Fibroblast of mammary gland (primary cell): ENCODE measurements around the gene ENO3.

ENCODE experiments used
- DNase-seq: peaks from one replicate; pipeline ENCODE4 v3.0.0-alpha.2; 2010; ENCODE audit warnings: low read depth
- H3K4me3 ChIP-seq: 2 replicates; pipeline ENCODE4 v1.5.1; 2011; ENCODE audit warnings: low read depth, mild to moderate bottlenecking, low read length, moderate library complexity; ENCODE audit not compliant: control insufficient read depth
- TF ChIP-seq, protein P1 (sequence below): conservative IDR thresholded peaks from 2 replicates; pipeline ENCODE4 v1.5.1; 2011; ENCODE audit warnings: low read depth, low read length, inconsistent platforms; ENCODE audit not compliant: control insufficient read depth, insufficient read depth

Gene ENO3

DNA sequence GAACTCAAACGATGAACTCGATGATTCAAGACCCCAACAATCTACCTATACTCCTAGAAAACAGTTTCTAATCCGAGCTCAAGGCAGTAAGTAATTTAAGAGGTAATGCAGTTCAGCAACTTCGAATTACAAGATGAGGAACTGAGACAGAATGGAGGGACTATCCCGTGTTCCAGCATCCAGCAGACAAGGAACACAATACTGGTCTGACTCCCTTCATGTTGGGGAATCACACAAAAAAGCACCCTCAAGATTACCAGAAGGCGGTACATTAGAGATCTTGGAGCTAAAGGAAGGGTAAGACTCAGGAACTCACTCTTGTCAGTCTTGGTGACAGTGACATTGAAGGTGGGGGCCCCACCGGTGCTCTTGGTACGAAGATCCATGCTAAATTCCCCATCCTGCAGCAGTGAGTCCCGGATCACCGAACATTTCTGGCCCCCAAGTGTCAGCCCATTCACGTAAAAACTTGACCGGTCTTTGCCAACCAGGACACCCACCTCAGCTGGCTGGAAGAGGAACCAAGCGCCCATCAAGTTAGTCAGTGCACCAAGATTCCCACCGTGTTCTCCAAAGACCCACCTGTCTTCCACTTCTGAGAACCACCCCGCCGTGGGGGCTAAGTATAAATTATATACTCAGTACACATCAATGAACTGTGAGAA lies 4.5 kb upstream of the ENO3 start:
- peak overlapping the region; percentile 90 for H3K4me3 ChIP-seq
- no peak for DNase-seq
- TF ChIP-seq, protein P1, sequence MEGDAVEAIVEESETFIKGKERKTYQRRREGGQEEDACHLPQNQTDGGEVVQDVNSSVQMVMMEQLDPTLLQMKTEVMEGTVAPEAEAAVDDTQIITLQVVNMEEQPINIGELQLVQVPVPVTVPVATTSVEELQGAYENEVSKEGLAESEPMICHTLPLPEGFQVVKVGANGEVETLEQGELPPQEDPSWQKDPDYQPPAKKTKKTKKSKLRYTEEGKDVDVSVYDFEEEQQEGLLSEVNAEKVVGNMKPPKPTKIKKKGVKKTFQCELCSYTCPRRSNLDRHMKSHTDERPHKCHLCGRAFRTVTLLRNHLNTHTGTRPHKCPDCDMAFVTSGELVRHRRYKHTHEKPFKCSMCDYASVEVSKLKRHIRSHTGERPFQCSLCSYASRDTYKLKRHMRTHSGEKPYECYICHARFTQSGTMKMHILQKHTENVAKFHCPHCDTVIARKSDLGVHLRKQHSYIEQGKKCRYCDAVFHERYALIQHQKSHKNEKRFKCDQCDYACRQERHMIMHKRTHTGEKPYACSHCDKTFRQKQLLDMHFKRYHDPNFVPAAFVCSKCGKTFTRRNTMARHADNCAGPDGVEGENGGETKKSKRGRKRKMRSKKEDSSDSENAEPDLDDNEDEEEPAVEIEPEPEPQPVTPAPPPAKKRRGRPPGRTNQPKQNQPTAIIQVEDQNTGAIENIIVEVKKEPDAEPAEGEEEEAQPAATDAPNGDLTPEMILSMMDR, result no peak

DNA sequence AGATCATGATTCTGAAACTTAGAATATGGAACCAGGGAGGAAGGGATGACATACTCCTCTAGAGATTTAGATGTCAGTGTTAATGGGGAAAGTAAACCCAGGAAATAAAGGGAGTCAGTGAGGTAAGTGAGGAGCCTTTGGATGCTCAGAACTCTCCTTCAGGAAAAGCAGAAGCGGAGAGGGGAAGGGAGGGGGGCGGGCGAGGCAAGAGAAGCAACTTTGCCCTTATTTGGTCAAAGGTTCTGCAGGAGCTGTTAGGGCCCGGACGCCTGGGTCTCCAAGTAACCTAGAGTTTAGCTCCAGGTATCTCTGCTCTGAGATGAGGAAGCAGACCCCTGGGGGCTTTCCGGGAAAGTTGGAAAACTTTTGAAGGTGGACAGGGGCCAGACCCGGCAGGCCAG lies 3.9 kb upstream of the ENO3 start:
- peak overlapping the region; percentile 90 for H3K4me3 ChIP-seq
- TF ChIP-seq, protein P1, result no peak
- DNase-seq, result no peak

DNA sequence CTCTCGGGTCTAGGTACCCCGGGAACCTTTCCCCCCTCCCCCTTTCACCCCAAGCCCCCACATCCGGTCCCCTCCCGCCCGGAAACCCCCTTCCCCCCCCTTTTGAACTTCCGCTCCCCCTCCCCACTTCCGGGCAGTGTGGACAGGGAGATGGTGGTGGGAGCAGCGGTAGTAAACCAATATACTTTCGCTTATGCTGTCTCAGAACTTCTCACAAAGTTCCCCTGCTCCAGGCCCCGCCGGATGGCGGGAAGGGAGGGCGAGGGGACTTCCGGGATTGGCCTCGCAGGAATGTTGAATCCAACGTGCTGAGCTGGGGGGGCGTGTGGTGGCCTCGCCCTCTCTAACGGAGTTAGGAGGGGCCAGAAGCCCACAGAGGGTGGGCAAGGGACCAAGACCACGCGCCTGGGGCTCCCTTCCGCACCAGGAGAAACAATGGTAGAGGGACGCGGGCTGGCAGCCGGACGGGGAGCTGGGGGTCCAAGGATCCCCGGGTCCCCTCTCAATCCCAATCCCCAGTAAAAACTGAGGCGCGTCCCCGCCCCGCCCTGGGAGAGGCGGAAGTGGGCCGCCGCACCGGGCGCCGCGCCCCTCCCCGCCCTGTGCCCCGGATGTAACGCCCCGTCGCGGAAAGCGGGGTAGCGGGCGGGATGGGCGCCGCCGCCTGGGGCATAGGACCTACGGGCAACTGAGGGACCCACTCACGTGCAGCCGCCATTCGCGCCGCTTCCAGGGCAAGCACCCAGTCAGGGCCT lies 3.3 kb upstream of the ENO3 start:
- peak; percentile 39 for DNase-seq
- peak overlapping the region; percentile 90 for H3K4me3 ChIP-seq
- TF ChIP-seq, protein P1, result no peak

DNA sequence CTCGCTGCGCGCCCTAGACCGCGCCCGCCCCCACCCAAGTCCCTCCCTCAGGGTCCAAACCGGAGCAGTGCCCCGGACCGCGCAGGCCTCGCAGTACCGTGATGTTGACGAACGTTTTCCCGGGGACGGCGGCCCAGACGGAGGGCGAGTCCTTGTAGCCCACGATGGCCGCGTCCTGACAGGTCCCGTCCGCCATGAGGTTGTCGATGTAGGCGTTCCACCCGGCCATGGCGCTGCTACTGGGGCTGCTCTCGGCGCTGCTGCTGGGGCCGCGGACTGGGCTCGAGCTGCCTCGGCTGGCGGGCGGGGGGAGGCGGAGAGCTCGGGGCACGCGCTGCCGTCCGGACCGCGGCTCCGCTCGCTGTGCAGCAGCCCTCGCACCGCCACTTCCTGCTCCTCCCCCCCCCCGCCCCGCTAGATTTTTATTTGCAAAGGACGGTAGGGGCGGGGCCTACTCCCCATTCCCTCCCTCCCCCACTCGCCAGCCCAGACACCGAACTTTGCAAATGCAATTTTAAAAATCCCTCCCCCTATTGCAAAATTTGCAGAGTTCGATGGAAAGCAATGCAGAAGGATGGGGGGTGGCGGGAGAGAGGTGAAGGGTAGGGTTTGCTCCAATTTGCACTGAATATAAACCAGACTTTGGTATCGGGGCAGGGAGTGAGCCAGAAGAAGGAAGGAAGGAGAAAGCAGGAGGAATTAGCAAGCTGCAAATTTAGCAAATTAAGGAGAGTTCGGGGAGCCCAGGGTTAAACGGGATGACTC lies 2.6 kb upstream of the ENO3 start, which contains the start of gene PFN1:
TSS of gene PFN1 (minus strand) at position 365 of the 765 bp plus-strand sequence. CDS start at position 229, 136 bp downstream.
- DNase-seq, result peak; percentile 91
- peak within 1 kb of the TSS; percentile 90 for H3K4me3 ChIP-seq
- TF ChIP-seq, protein P1, result no peak

DNA sequence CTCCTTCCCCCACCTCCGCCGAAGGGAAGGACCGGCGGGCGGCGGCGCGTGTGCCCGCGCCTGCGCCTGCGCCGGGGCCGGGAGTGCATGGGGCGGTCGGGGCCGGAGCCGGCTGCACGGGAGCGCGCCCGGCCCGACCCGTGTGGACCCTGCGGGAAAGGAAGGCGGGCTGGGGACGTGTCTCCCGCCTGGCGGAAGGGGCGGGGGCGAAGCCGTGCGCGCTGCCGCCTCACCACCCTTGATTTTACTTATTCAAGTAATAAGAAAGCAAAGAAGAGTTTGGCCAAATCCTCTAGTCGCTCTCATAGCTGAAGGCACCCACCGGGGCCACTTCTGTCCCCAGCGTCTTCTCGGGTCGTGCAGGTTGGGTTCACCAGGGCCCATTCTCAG lies 2.0 kb upstream of the ENO3 start:
- peak; percentile 85 for DNase-seq
- TF ChIP-seq, protein P1, result no peak
- H3K4me3 ChIP-seq, result peak overlapping the region; percentile 64

DNA sequence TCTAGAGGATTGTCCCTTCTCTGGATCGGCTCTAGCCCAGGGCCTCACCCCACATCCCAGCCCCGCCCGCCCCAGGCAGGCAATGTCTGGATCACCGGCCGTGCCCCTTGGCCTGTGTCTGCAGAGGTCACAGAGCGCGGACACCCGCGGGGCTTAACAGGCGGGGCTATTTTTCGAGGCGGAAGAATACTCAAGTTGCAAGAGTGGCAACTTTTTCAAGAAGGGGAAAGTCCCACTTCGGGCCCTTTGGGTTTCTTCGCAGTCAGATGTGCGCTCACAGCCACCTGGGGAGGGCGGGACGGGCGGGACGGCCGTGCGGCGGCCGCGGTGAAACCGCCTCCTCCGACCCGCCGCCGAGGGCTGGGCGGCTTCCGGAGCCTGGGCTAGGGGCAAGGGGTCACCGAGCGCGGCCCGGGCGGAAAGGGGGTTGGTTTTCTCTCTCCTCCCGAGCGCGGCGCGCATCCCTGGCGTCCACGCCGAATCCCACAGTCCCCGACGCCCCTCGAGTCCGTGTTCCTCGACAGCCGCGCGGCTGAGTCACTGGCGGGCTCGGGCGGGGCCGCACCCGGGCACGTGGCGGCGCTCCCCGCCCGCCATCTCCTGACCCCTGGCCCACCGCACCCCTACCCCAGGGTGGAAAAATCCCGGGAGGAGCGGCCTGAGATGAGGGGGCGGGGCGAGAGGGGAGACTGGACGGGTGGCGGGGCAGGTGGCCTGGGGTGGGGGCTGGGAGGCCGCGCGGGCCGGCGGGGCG lies 1.4 kb upstream of the ENO3 start:
- peak; percentile 59 for DNase-seq
- TF ChIP-seq, protein P1, result no peak
- H3K4me3 ChIP-seq, result peak overlapping the region; percentile 62
